ENCODE results near the gene ADNP2. TPM values are rescaled to one million over a fixed set of nuclear protein-coding genes. Genes with fewer than 3 reads are reported as not detected.

The ADNP2 gene
- total and polyA plus RNA-seq, 2 of the 4 experiments (the other 2 are of a cell fraction) = 5.6 to 18.3 TPM

- ATAC-seq (ENCODE audit: low read depth) = no peak
- Histone ChIP-seq H3K23ac (ENCODE audit: low read depth, low read length) (no peak overlapping the region), H4K20me1 (ENCODE audit: insufficient read depth, low read length) (peaks cover 9% of the 10 kb centered on the region), H4K91ac (ENCODE audit: insufficient read depth, low read depth, low read length) (no peak overlapping the region), H2AK9ac (replicated peaks; ENCODE audit: low read depth, low read length, poor library complexity) (no peak overlapping the region), H4K8ac (ENCODE audit: low read depth in 2 of 2, low read length in 2 of 2) (no peak overlapping the region), H2BK20ac (ENCODE audit: low read depth, low read length) (no peak overlapping the region), H2AK5ac (ENCODE audit: low read depth, low read length) (no peak overlapping the region), H3K4me3 (ENCODE audit: insufficient read depth, low read depth, low read length) (no peak overlapping the region), H2BK15ac (ENCODE audit: low read depth, low read length) (no peak overlapping the region), H3K27me3 (ENCODE audit: control insufficient read depth, insufficient read depth, low read length) (no peaks in the 10 kb centered on the region), H3K14ac (replicated peaks; ENCODE audit: low read depth, low read length) (no peak overlapping the region), H4K5ac (ENCODE audit: low read depth, low read length) (no peak overlapping the region), H3K9me3 (ENCODE audit: control insufficient read depth, insufficient read depth, low read length) (no peaks in the 10 kb centered on the region; the same call in 1 of the 2 replicates), H2AFZ (replicated peaks; ENCODE audit: low read length, poor library complexity) (no peak overlapping the region), H2BK120ac (ENCODE audit: low read depth, low read length) (no peak overlapping the region), H3K4me2 (ENCODE audit: low read depth, low read length) (no peak overlapping the region), H3K56ac (ENCODE audit: extremely low read depth, insufficient read depth, low read length) (no peak overlapping the region), H3K4me1 (ENCODE audit: control insufficient read depth, insufficient read depth, low read length) (peaks cover 2% of the 10 kb centered on the region; the same call in 1 of the 2 replicates), H3K18ac (ENCODE audit: low read depth, low read length) (no peak overlapping the region), H3K27ac (ENCODE audit: insufficient read depth, low read length) (no peak overlapping the region), H3K9me1 (ENCODE audit: insufficient read depth, low read length) (peaks cover 8% of the 10 kb centered on the region; the same call in 1 of the 2 replicates), H3K4ac (ENCODE audit: low read depth, low read length) (no peak overlapping the region), H3K9ac (ENCODE audit: low read depth, low read length) (no peak overlapping the region), H3K36me3 (ENCODE audit: control insufficient read depth, insufficient read depth, low read length) (peaks cover 12% of the 10 kb centered on the region), H3K79me1 (ENCODE audit: low read depth in 1 of 2, low read length in 2 of 2) (peaks cover 33 to 66% of the 10 kb centered on the region in 2 experiments), H2BK5ac (ENCODE audit: low read depth, low read length, poor library complexity, severe bottlenecking) (no peak overlapping the region)
- ChIA-PET CTCF (no interaction called here), POLR2A (ENCODE audit: unreplicated experiment) (no interaction called here)
- DNase-seq = no peak
- intact Hi-C loops (cut with micrococcal nuclease) = loop anchor here (5.0 kb wide), 1 partner anchor 143 kb away; the partner anchor contains the start of gene TXNL4A
- no peak for TF ChIP-seq CHD1 (IDR thresholded peaks at IDR 0.05; ENCODE audit: low read depth, low read length)
- no peak for TF ChIP-seq FOS (IDR thresholded peaks at IDR 0.05; ENCODE audit: low read depth, low read length)
- TF ChIP-seq RAD21 (IDR thresholded peaks at IDR 0.05; ENCODE audit: low read length) = no peak
- no peak for TF ChIP-seq BHLHE40 (IDR thresholded peaks at IDR 0.05; ENCODE audit: low read depth, low read length)
- TF ChIP-seq RCOR1 (IDR thresholded peaks at IDR 0.05; ENCODE audit: insufficient replicate concordance, low read length) = no peak
- TF ChIP-seq ELK1 (IDR thresholded peaks at IDR 0.05; ENCODE audit: borderline replicate concordance, low read depth, low read length) = no peak
- no peak for TF ChIP-seq MAFK (IDR thresholded peaks at IDR 0.05; ENCODE audit: low read depth, low read length)
- no peak for TF ChIP-seq CTCF (conservative IDR thresholded peaks at IDR 0.05; ENCODE audit: low read depth, low read length)
- no peak for TF ChIP-seq SMC3 (IDR thresholded peaks at IDR 0.05; ENCODE audit: low read depth, low read length)
- no peak for TF ChIP-seq MAZ (IDR thresholded peaks at IDR 0.05; ENCODE audit: borderline replicate concordance, low read depth, low read length)
- no peak for TF ChIP-seq RFX5 (IDR thresholded peaks at IDR 0.05; ENCODE audit: low read depth, low read length)
- no peak for TF ChIP-seq MXI1 (IDR thresholded peaks at IDR 0.05; ENCODE audit: borderline replicate concordance, low read depth, low read length)
- no peak for TF ChIP-seq POLR2A (IDR thresholded peaks at IDR 0.05; ENCODE audit: low read depth, low read length)
- TF ChIP-seq CEBPB (IDR thresholded peaks at IDR 0.05; ENCODE audit: low read depth, low read length) = no peak
- no CpG with 5 or more reads among the region's 5 CpGs for WGBS, 2 experiments (ENCODE audit: extremely low coverage in 2 of 2, insufficient read length in 1 of 2)
- dilution Hi-C loops (cut with HindIII; ENCODE audit: low sequenced_read_pairs, unreplicated experiment) = no loop called here
- in situ Hi-C loops (cut with MboI; ENCODE audit: low sequenced_read_pairs) = no loop called here
- BruUV-seq (replicated peaks) = no TSS peak
Measured at GRCh38 chr18:80130555-80130954, 21.5 kb downstream of the ADNP2 start.

Data from IMR-90 (cell line).